HG02763 (cell line): ENCODE data around the gene MYO7A.

ENCODE experiments used
- ATAC-seq: cut with Tn5 transposase; IDR thresholded peaks from one replicate; pipeline ENCODE4 v1.9.1; 2021; ENCODE audit warnings: mild to moderate bottlenecking, moderate library complexity; ENCODE audit not compliant: unreplicated experiment

Gene MYO7A

GRCh38 chr11:77127920-77128691, at the start of gene MYO7A:
MYO7A (plus strand) TSS chr11:77128246; CDS start chr11:77130635, 2,389 bp downstream.
- no peak for ATAC-seq

DNA sequence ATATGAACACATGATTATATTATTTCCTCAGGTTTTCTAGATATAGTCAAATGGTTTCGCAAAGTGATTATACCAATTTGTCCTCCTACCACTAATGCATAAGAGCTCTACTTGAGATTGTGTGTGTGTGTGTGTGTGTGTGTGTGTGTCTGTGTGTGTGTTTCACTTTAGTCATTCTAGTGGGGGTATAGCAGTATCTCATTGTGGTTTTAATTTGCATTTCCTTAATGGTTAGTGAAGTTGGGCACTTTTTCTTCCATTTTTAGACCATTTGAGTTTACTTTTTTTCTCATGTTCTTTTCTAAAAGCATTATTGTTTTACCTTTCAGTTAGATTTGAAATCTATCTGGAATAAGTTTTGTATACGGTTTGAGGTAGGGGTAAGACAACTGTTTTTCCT, 48.4 kb upstream of the MYO7A start:
- no peak for ATAC-seq

DNA sequence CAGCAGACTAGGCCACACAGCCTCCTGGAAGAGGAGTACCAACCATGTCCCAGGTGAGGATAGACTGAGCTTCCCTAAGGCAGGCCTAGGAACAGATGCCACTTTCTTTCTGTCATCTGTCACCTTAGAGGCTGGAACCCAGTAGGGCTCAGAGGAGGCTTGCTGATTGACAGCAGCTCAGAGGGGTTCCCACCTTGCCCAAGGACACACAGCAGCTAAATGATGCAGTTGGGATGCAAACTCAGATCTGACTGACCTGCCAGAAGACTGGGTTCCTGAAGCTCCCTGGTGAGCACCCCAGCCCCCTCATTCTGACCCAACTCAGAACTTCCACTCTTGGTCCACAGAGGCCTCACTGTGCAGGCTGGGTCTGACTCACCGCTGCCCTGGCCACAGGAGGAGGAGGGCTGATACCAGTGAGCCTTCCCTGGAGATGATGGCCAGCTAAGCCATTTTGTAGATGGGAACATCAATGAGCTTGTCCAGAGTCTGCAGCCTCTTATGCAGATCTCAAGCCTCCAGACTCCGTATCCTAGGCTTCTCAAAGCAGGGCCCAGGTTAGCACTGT, 47.3 kb upstream of the MYO7A start:
- no peak for ATAC-seq

- no peak for ATAC-seq
Observed at GRCh38 chr11:77081381-77081851, 46.6 kb upstream of the MYO7A start.

- ATAC-seq, result no peak
Observed at GRCh38 chr11:77081976-77082836, 45.8 kb upstream of the MYO7A start.

GRCh38 chr11:77082838-77083565, 45.0 kb upstream of the MYO7A start:
- no peak for ATAC-seq

DNA sequence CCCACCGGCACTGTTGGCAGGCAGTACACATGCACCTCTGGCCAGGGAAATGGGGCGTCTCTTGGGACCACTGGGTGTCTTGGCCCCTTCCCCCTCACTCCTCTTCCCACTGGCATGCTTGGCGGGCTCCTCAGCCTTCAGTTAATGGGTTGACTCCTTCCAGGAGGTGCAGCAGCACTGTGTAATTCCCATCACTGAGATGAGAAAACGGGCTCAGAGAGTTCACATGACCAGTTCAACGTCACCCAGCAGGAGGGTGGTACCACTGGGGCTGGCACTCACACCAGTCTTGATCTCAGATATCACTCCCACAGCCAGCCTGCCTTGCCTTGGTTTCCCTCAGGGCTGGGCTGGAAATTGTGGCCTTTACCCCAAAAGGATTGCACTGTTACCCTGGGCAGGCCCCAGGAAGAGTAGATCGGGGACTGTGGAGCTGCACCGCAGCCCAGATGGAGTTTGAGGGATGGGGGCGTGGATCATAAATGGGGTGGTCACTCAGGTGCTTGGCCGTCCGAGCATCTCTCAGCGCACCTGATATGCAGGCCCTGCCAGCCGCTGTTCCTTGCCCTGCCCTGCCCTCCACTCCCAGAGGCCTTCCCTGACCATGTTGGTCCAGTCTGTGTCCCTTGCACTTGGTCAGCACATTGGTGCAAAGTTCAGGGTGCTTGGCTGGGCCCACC, 44.3 kb upstream of the MYO7A start:
- ATAC-seq, result no peak

- ATAC-seq, result no peak
Observed at GRCh38 chr11:77084581-77085191, 43.4 kb upstream of the MYO7A start.

DNA sequence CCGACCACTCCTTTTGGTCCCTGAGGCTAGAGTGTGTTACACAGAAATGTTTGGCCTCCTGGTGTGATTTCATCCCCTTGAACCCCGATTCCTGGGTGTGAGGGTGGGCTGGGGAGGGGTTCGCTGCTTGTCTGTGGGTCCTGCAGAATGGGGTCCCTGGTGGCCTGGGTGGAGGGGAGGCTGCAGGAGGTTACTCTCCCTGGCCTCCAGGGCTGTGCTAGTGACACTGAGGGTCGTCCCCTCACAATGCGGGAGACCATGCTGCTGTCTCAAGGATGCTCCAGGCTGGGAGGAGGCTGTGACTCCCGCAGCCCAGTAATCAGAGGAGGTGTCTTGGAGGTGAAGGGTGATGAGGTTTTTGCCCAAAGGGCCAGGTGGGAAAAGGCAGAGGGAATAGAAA, 42.4 kb upstream of the MYO7A start:
- ATAC-seq, result no peak

GRCh38 chr11:77086521-77087472, 41.2 kb upstream of the MYO7A start:
- no peak for ATAC-seq

DNA sequence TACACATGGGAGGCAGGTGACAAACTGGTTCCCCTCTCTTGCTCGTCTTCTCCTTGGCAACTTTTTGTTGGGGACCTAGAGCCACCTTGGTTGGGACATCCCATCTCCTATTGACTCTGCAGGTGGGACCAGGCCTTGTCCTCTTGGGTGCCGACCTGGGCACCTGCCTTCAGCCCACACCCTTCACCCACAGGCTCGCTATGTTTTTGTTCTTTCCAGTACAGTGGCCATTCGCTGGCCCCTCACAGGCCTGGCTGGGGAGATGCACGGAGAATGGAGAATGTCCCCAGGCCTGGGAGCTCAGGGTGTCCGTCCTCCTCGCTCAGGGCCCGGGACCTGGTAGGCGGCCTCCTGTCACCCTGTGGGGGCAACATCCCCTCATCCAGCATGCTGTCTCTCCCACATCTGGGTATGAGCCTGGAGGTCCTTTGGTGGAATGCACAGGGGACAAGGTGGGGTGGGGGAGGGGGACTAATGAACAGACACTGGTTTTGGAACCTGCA, 40.3 kb upstream of the MYO7A start:
- no peak for ATAC-seq

DNA sequence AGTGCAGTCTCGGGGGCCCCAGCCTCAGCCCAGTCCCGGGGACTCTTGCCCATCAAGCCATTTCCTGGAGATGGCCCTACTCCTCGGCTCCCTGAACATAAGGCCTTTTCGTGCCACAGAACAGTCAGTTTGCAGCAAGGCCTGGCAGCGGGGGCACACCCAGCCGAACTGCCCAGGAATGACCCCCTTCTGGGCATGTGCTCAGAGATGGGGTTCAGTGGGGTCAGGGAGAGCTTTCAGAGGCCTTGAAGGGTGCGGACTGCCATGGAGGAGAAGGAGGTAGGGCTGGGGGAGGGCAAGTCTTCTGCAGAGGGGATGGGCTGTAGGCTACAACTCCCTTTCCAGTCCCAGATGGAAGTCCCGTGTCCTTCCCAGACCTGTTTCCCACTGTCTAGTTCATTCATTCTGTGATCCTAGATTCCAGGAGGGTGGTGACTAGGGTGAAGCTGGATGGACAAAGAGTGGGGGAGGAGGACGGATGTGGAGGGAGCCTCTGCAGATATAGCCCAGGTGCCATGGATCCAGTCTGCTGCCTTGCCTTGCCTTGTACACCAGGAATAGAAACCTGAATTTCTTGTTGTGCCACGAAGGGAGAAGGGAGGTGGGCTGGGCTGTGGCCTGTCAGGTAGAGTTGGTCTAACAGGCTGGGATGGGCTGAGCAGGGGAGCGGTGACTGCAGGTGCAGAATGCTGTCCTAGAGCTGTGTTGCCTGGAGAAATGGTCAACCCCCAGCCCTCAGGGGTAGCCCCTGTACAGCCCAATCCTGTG, 39.6 kb upstream of the MYO7A start:
- ATAC-seq, result no peak

DNA sequence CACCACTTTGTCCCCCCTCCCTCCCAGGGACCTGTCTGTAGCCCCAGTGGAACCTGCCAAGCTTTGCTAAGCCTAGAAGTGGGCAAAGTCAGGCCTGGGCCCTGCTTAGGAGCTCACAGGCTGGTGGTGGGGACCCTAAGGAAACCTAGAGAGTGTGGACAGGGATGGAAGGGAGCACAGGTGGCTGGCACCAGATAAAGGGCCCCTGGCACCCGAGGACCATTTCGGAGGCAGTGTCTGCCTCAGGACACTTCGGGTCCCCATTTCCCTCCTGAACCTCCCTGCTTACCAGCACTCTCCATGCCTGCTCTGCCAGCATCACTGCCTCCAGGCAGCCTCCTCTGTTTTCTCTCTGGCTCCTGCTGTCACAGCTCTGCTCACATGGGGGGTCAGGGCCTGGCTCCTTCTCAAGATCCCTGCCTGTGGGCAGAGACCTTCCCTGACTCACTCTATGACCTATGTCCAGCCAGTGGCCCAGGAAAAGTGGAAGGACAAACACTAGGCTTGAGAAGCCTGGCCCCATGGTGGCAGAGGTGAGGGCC, 39.0 kb upstream of the MYO7A start:
- no peak for ATAC-seq

DNA sequence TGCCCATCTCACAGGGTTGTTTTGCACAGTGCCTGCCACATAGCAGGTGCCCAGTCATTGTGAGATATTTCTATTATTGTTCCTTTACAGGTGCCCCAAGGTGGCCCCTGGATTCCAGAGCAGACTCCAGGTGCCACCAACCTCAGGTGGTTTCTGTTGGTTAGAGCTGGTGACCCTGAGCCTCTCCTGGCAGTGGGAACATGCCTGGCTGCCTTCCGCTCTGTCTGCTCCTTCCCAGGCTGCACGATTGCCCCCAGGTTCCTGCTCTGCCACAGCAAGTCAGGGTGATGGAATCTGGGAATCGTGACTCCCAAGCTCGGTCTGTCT, 38.0 kb upstream of the MYO7A start:
- ATAC-seq, result no peak

- ATAC-seq, result no peak
Observed at GRCh38 chr11:77090373-77091111, 37.5 kb upstream of the MYO7A start.

- peak; percentile 67 for ATAC-seq
Observed at GRCh38 chr11:77091146-77091940, 36.7 kb upstream of the MYO7A start.
